GM06990 (cell line): ENCODE measurements around the gene BAHCC1.

Experiments
- DNase-seq: peaks from one replicate; pipeline ENCODE4 v3.0.0-alpha.2; 2011; ENCODE audit not compliant: insufficient read length; ENCODE audit errors: extremely low read depth
- H3K27me3 ChIP-seq: replicated peaks from 2 replicates; pipeline ENCODE4 v1.6.0; 2011; ENCODE audit warnings: low read length; ENCODE audit not compliant: control insufficient read depth, insufficient read depth
- H3K36me3 ChIP-seq: 2 replicates; pipeline ENCODE4 v1.5.1; 2011; ENCODE audit warnings: low read length; ENCODE audit not compliant: control insufficient read depth, insufficient read depth
- H3K4me3 ChIP-seq: replicated peaks from 2 replicates; pipeline ENCODE4 v1.5.1; 2011; ENCODE audit warnings: low read depth, mild to moderate bottlenecking, control low read depth, low read length
- TF ChIP-seq, protein P1 (sequence below): IDR thresholded peaks from 2 replicates; pipeline ENCODE4 v1.5.1; 2011; ENCODE audit warnings: low read length, control low read depth, mild to moderate bottlenecking, inconsistent platforms; ENCODE audit not compliant: insufficient read depth, poor library complexity, severe bottlenecking

BAHCC1 gene

DNA sequence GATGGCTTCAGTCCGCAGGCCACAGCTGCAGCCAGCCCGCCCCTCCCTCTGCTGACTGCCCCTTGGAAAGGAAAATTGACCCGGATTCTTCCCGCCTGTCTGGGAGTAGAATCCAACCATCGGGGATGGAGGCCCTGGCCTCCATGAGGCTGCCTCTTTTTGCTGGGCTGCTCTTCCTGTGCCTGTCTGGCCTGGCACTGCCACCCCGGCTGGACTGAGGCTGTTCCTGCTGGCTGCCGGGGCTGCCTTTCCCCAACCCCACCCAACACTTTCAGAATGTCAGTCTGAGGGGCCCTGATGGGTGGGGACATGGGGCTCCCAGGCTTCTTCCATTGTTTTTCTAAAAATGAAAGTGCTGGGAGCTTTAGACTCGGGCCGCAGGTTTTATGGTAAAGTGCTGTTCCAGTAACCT is 7.3 kb downstream of the BAHCC1 start:
- no peaks in the 10 kb centered on the region for H3K36me3 ChIP-seq
- DNase-seq: no peak
- TF ChIP-seq, protein P1, sequence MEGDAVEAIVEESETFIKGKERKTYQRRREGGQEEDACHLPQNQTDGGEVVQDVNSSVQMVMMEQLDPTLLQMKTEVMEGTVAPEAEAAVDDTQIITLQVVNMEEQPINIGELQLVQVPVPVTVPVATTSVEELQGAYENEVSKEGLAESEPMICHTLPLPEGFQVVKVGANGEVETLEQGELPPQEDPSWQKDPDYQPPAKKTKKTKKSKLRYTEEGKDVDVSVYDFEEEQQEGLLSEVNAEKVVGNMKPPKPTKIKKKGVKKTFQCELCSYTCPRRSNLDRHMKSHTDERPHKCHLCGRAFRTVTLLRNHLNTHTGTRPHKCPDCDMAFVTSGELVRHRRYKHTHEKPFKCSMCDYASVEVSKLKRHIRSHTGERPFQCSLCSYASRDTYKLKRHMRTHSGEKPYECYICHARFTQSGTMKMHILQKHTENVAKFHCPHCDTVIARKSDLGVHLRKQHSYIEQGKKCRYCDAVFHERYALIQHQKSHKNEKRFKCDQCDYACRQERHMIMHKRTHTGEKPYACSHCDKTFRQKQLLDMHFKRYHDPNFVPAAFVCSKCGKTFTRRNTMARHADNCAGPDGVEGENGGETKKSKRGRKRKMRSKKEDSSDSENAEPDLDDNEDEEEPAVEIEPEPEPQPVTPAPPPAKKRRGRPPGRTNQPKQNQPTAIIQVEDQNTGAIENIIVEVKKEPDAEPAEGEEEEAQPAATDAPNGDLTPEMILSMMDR: no peak
- H3K4me3 ChIP-seq: no peak overlapping the region
- no peaks in the 10 kb centered on the region; the same call in 1 of the 2 replicates for H3K27me3 ChIP-seq

GRCh38 chr17:81402981-81403467 is 7.8 kb downstream of the BAHCC1 start:
- no peak for DNase-seq
- H3K4me3 ChIP-seq: no peak overlapping the region
- TF ChIP-seq, protein P1: no peak
- H3K36me3 ChIP-seq: no peaks in the 10 kb centered on the region
- no peaks in the 10 kb centered on the region; the same call in 1 of the 2 replicates for H3K27me3 ChIP-seq

DNA sequence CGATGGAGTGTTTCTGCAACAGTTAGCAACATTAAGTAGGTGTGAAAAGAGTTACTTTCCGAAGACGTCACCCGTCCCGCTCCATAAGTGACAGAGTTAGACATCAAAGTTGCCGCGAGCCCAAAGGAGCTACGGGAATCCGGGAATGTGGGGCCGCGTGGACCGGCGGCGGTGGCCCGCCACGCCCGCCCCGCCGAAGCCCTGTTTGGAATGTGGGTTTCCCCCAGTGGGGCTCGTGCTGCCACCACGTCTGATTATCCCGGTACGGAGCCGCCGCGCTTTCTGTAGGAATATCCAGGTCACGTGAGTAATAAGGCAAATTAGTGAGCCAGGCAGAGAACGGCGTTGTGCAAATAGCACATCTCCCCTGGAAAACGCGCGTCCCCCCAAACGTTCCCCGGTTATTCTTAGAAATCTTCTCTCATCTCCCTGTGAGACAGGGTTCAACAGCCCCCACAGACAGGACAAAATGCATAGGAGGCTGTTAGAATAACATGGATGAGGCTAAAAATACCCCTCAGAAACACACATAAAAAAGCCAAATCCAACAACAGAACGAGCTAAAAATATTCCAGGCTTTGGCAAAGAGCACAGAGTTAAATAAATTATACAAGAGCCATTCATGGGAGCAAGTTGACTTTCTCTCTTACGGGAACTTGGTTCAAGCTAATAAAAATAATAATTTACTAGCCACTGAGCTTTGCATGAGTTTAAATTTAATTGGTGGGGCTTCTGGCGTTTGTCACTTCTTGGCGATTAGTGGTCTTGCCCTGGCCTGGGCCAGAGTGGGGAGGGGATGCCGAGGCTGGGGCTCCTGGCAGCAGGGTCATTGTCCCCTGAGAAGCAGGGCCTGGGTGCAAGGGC is 8.6 kb downstream of the BAHCC1 start:
- Histone ChIP-seq H3K4me3 (no peak overlapping the region), H3K36me3 (no peaks in the 10 kb centered on the region), H3K27me3 (no peaks in the 10 kb centered on the region; the same call in 1 of the 2 replicates)
- TF ChIP-seq, protein P1: no peak
- DNase-seq: no peak

DNA sequence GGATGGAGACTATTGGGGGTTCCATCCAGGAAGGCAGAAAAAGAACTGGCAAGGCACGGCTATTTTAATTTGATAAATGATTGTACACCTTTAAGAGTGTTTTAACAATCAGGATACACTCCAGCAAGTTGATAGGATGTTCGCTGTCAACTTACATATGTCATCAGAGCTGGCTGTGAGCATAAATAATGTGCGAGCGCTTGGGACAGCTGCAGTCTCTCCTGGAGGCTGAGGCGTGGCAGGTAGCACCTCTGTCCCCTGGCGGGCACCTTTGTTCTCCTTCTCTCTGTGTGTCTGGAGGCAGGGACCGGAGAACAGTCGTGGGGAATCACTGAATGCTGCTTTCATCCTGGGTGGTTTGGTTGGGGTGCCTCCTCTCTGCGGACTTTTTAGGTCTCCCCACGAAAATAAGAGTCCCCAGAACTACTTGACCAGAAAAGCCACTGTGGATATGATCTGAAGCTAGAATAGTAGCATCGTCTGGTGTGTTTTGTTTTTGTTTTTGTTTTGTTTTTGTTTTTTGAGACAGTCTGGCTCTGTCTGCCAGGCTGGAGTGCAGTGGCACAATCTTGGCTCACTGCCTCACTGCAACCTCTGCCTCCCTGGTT is 9.4 kb downstream of the BAHCC1 start:
- Histone ChIP-seq H3K4me3 (no peak overlapping the region), H3K36me3 (no peaks in the 10 kb centered on the region), H3K27me3 (no peaks in the 10 kb centered on the region; the same call in 1 of the 2 replicates)
- no peak for DNase-seq
- TF ChIP-seq, protein P1: no peak

GRCh38 chr17:81405411-81405872 is 10.2 kb downstream of the BAHCC1 start:
- TF ChIP-seq, protein P1: no peak
- no peak overlapping the region for H3K4me3 ChIP-seq
- no peaks in the 10 kb centered on the region; the same call in 1 of the 2 replicates for H3K27me3 ChIP-seq
- no peaks in the 10 kb centered on the region for H3K36me3 ChIP-seq
- no peak for DNase-seq
